Neuron (in vitro differentiated cells): ENCODE measurements around the gene TSPEAR.
"Not testable (repeated sequence)": the region's sequence is repeated elsewhere in the genome, so short reads cannot be mapped to it uniquely, and the experiment has no call there.

Source experiments
- H2AFZ ChIP-seq: one replicate; pipeline ENCODE4 v1.6.1; 2013; ENCODE audit warnings: low read depth, mild to moderate bottlenecking, inconsistent platforms, low read length, moderate library complexity
- H3K27me3 ChIP-seq: one replicate; pipeline ENCODE4 v1.6.1; 2013; ENCODE audit warnings: low read length; ENCODE audit not compliant: insufficient read depth
- H3K36me3 ChIP-seq: one replicate; pipeline ENCODE4 v1.6.1; 2013; ENCODE audit warnings: low read length; ENCODE audit not compliant: insufficient read depth
- H3K4me1 ChIP-seq: one replicate; pipeline ENCODE4 v1.6.1; 2013; ENCODE audit warnings: low read length; ENCODE audit not compliant: insufficient read depth
- H3K4me3 ChIP-seq: 2 replicates; pipeline ENCODE4 v1.5.1; 2013; ENCODE audit warnings: mild to moderate bottlenecking, low read length, moderate library complexity
- H3K9me3 ChIP-seq: one replicate; pipeline ENCODE4 v1.6.1; 2013; ENCODE audit warnings: low read length

Gene TSPEAR

GRCh38 chr21:44637851-44638348 is 73.5 kb downstream of the TSPEAR start:
- H3K4me3 ChIP-seq, H3K9me3 ChIP-seq, H3K36me3 ChIP-seq, H3K27me3 ChIP-seq, H2AFZ ChIP-seq: not testable (repeated sequence)
- H3K4me1 ChIP-seq = peaks cover 10% of the 10 kb centered on the region

- Histone ChIP-seq H3K4me3 (no peak within 1 kb of the TSS), H2AFZ (no peak within 1 kb of the TSS), H3K9me3 (peaks cover 3% of the 10 kb centered on the region), H3K36me3 (no peaks in the 10 kb centered on the region), H3K27me3 (no peaks in the 10 kb centered on the region), H3K4me1 (peaks cover 10% of the 10 kb centered on the region)
These were observed 74.1 kb downstream of the TSPEAR start, which contains the start of gene KRTAP10-10 for GRCh38 chr21:44637018-44637850. KRTAP10-10 (plus strand) TSS chr21:44637356; CDS start chr21:44637418, 62 bp downstream.

GRCh38 chr21:44636209-44637017 is 75.0 kb downstream of the TSPEAR start:
- no peak overlapping the region for H3K4me3 ChIP-seq
- peaks cover 3% of the 10 kb centered on the region for H3K9me3 ChIP-seq
- peaks cover 10% of the 10 kb centered on the region for H3K4me1 ChIP-seq
- no peaks in the 10 kb centered on the region for H3K27me3 ChIP-seq
- H3K36me3 ChIP-seq = no peaks in the 10 kb centered on the region
- no peak overlapping the region for H2AFZ ChIP-seq

- Histone ChIP-seq H3K36me3 (no peaks in the 10 kb centered on the region), H3K27me3 (no peaks in the 10 kb centered on the region), H3K4me3 (no peak overlapping the region), H2AFZ (no peak overlapping the region), H3K4me1 (peaks cover 4% of the 10 kb centered on the region), H3K9me3 (peaks cover 2% of the 10 kb centered on the region)
These were observed 79.3 kb downstream of the TSPEAR start for GRCh38 chr21:44632067-44632466.

- Histone ChIP-seq H3K36me3 (no peaks in the 10 kb centered on the region), H3K9me3 (peaks cover 2% of the 10 kb centered on the region), H2AFZ (no peak overlapping the region), H3K27me3 (no peaks in the 10 kb centered on the region), H3K4me1 (no peaks in the 10 kb centered on the region), H3K4me3 (no peak overlapping the region)
These were observed 80.9 kb downstream of the TSPEAR start for GRCh38 chr21:44630440-44630839.

GRCh38 chr21:44628707-44629391 is 82.5 kb downstream of the TSPEAR start:
- H3K4me3 ChIP-seq = no peak overlapping the region
- H2AFZ ChIP-seq = no peak overlapping the region
- no peaks in the 10 kb centered on the region for H3K27me3 ChIP-seq
- H3K4me1 ChIP-seq = no peaks in the 10 kb centered on the region
- peaks cover 2% of the 10 kb centered on the region for H3K9me3 ChIP-seq
- H3K36me3 ChIP-seq = no peaks in the 10 kb centered on the region

- H3K9me3 ChIP-seq, H3K36me3 ChIP-seq, H3K4me1 ChIP-seq, H3K27me3 ChIP-seq, H2AFZ ChIP-seq, H3K4me3 ChIP-seq: not testable (repeated sequence)
These were observed 83.5 kb downstream of the TSPEAR start for GRCh38 chr21:44627831-44628233.

GRCh38 chr21:44627181-44627822 is 84.1 kb downstream of the TSPEAR start:
- H2AFZ ChIP-seq, H3K27me3 ChIP-seq, H3K4me3 ChIP-seq, H3K9me3 ChIP-seq, H3K4me1 ChIP-seq, H3K36me3 ChIP-seq: not testable (repeated sequence)

GRCh38 chr21:44626673-44627143 is 84.7 kb downstream of the TSPEAR start, which contains the start of gene KRTAP10-9:
KRTAP10-9 (plus strand) TSS chr21:44627093; CDS start chr21:44627172, 79 bp downstream.
- Histone ChIP-seq H3K9me3 (peaks cover 2% of the 10 kb centered on the region), H3K36me3 (no peaks in the 10 kb centered on the region), H2AFZ (no peak within 1 kb of the TSS), H3K27me3 (no peaks in the 10 kb centered on the region), H3K4me3 (no peak within 1 kb of the TSS), H3K4me1 (no peaks in the 10 kb centered on the region)

- no peaks in the 10 kb centered on the region for H3K4me1 ChIP-seq
- H3K4me3 ChIP-seq = no peak overlapping the region
- H3K9me3 ChIP-seq = peaks cover 2% of the 10 kb centered on the region
- no peak overlapping the region for H2AFZ ChIP-seq
- H3K36me3 ChIP-seq = no peaks in the 10 kb centered on the region
- no peaks in the 10 kb centered on the region for H3K27me3 ChIP-seq
These were observed 85.1 kb downstream of the TSPEAR start for GRCh38 chr21:44626262-44626661.

- Histone ChIP-seq H3K4me3 (no peak overlapping the region), H3K9me3 (peaks cover 2% of the 10 kb centered on the region), H2AFZ (no peak overlapping the region), H3K27me3 (no peaks in the 10 kb centered on the region), H3K4me1 (no peaks in the 10 kb centered on the region), H3K36me3 (no peaks in the 10 kb centered on the region)
These were observed 85.6 kb downstream of the TSPEAR start for GRCh38 chr21:44625756-44626155.

- no peak overlapping the region for H2AFZ ChIP-seq
- no peak overlapping the region for H3K4me3 ChIP-seq
- H3K4me1 ChIP-seq = no peaks in the 10 kb centered on the region
- H3K36me3 ChIP-seq = no peaks in the 10 kb centered on the region
- no peaks in the 10 kb centered on the region for H3K9me3 ChIP-seq
- H3K27me3 ChIP-seq = no peaks in the 10 kb centered on the region
These were observed 87.8 kb downstream of the TSPEAR start for GRCh38 chr21:44623575-44623974.
